Endothelial cell of umbilical vein (primary cell): ENCODE measurements around the gene SLC7A8. TPM values are rescaled to one million over a fixed set of nuclear protein-coding genes. Genes with fewer than 3 reads are reported as not detected.

Source experiments
- BruUV-seq: library from RNA; stranded (reverse); fragments of 400-500 nt; replicated peaks from 2 replicates; lab custom pipeline; 2021; lab: Mats Ljungman, UMichigan
- CTCF ChIA-PET: fragments of 300-600, 350-600 bp; sonication (Branson Sonifier 250); formaldehyde crosslinking; loops from one replicate; lab custom pipeline; 2021; ENCODE audit warnings: antibody characterized with exemption, inconsistent platforms; lab: Charles Lee
- POLR2A ChIA-PET: fragments of 300-600, 350-600 bp; sonication (Branson Sonifier 250); formaldehyde crosslinking; loops from one replicate; lab custom pipeline; 2021; ENCODE audit warnings: antibody characterized with exemption, inconsistent platforms; lab: Charles Lee
- DNase-seq: peaks from one replicate; pipeline ENCODE4 v3.0.0-alpha.2; 2011; ENCODE audit warnings: low read depth, low spot score
- FAIRE-seq: peaks from 2 replicates; lab custom pipeline; 2011; peaks lifted over from hg19 to GRCh38; lab: Jason Lieb, UNC
- H2AFZ ChIP-seq: 2 replicates; pipeline ENCODE4 v1.6.0; 2012; ENCODE audit warnings: low read depth, low read length, control low read depth, inconsistent platforms
- H3K27ac ChIP-seq: 2 replicates; pipeline ENCODE4 v1.5.1; 2011; ENCODE audit warnings: low read depth, mild to moderate bottlenecking, control low read depth, low read length, moderate library complexity; ENCODE audit not compliant: insufficient read depth
- H3K27me3 ChIP-seq, 2 experiments: 2 replicates each; pipeline versions ENCODE4 v1.6.0 to v1.6.1; 2011; ENCODE audit warnings: low read length in 2 of 2, mixed read lengths in 1 of 2; ENCODE audit not compliant: control insufficient read depth in 2 of 2, insufficient read depth in 2 of 2
- H3K36me3 ChIP-seq, 2 experiments: 2 replicates in 1 of 2; 3 replicates in 1 of 2; pipeline ENCODE4 v1.5.1; 2011; ENCODE audit warnings: low read length in 2 of 2, mild to moderate bottlenecking in 1 of 2, moderate library complexity in 1 of 2; ENCODE audit not compliant: control insufficient read depth in 2 of 2, insufficient read depth in 2 of 2; ENCODE audit errors: extremely low read depth in 1 of 2
- H3K4me1 ChIP-seq: 3 replicates; pipeline ENCODE4 v1.5.1; 2011; ENCODE audit warnings: mild to moderate bottlenecking, low read length; ENCODE audit not compliant: control insufficient read depth, insufficient read depth; ENCODE audit errors: extremely low read depth
- H3K4me2 ChIP-seq: 2 replicates; pipeline ENCODE4 v1.6.1; 2011; ENCODE audit warnings: low read length, control low read depth, mixed read lengths; ENCODE audit not compliant: insufficient read depth
- H3K4me3 ChIP-seq, 3 experiments: fragments of 200-600 bp in 1 of 3; sonication (generic), shearing (Covaris generic) in 1 of 3; replicated peaks in 1 of 3; 2 replicates each; pipeline ENCODE4 v1.5.1; 2011 to 2016; ENCODE audit warnings: control low read depth in 3 of 3, low read length in 3 of 3, mild to moderate bottlenecking in 2 of 3, inconsistent platforms in 1 of 3, low read depth in 1 of 3, moderate library complexity in 1 of 3; ENCODE audit not compliant: insufficient read depth in 1 of 3
- H3K79me2 ChIP-seq: 2 replicates; pipeline ENCODE4 v1.6.0; 2012; ENCODE audit warnings: low read length, inconsistent platforms; ENCODE audit not compliant: control insufficient read depth, insufficient read depth
- H3K9ac ChIP-seq: replicated peaks from 2 replicates; pipeline ENCODE3; 2011; ENCODE audit warnings: low read length, control low read depth; ENCODE audit not compliant: insufficient read depth; ENCODE audit errors: extremely low read depth
- H3K9me1 ChIP-seq: replicated peaks from 3 replicates; pipeline ENCODE4 v1.6.0; 2011; ENCODE audit warnings: mild to moderate bottlenecking, low read length; ENCODE audit not compliant: control insufficient read depth, insufficient read depth; ENCODE audit errors: extremely low read depth
- H3K9me3 ChIP-seq: replicated peaks from 2 replicates; pipeline ENCODE4 v1.5.1; 2012; ENCODE audit warnings: low read length, inconsistent platforms; ENCODE audit not compliant: control insufficient read depth, insufficient read depth
- H4K20me1 ChIP-seq: replicated peaks from 2 replicates; pipeline ENCODE3; 2011; ENCODE audit warnings: mild to moderate bottlenecking, low read length; ENCODE audit not compliant: control insufficient read depth, insufficient read depth; ENCODE audit errors: extremely low read depth
- CTCF ChIP-seq, 2 donors: IDR thresholded peaks; 1 replicate in 1 of 2; 2 replicates in 1 of 2; pipeline ENCODE4 v1.5.1; 2011; ENCODE audit warnings: low read length in 2 of 2, mild to moderate bottlenecking in 2 of 2, moderate library complexity in 2 of 2, control low read depth in 1 of 2, inconsistent platforms in 1 of 2, low read depth in 1 of 2; ENCODE audit not compliant: insufficient read depth in 1 of 2; ENCODE audit errors: extremely low read depth in 1 of 2
- EZH2 ChIP-seq: IDR thresholded peaks from 2 replicates; pipeline ENCODE4 v1.6.1; 2012; ENCODE audit warnings: borderline replicate concordance, low read depth, mild to moderate bottlenecking, moderate library complexity, low read length, inconsistent platforms; ENCODE audit not compliant: severe bottlenecking
- FOS ChIP-seq: IDR thresholded peaks from 2 replicates; pipeline ENCODE4 v1.6.1; 2011; ENCODE audit warnings: mild to moderate bottlenecking, low read length, moderate library complexity, borderline replicate concordance; ENCODE audit not compliant: insufficient read depth
- GATA2 ChIP-seq: IDR thresholded peaks from 2 replicates; pipeline ENCODE4 v1.7.0; 2011; ENCODE audit warnings: low read depth, mild to moderate bottlenecking, moderate library complexity, mixed read lengths, low read length; ENCODE audit not compliant: insufficient read length, insufficient read depth
- JUN ChIP-seq: IDR thresholded peaks from 2 replicates; pipeline ENCODE4 v1.6.1; 2011; ENCODE audit warnings: borderline replicate concordance, low read depth; ENCODE audit not compliant: insufficient read length, insufficient read depth
- MYC ChIP-seq: IDR thresholded peaks from one replicate; pipeline ENCODE4 v1.6.1; 2011; ENCODE audit warnings: mild to moderate bottlenecking, low read depth, low read length
- POLR2A ChIP-seq: IDR thresholded peaks from 2 replicates; pipeline ENCODE4 v1.6.1; 2012; ENCODE audit warnings: low read depth, mild to moderate bottlenecking, control low read depth, low read length
- POLR2AphosphoS5 ChIP-seq: IDR thresholded peaks from 2 replicates; pipeline ENCODE4 v1.6.1; 2012; ENCODE audit warnings: low read depth, mild to moderate bottlenecking, control low read depth, low read length, moderate library complexity; ENCODE audit not compliant: insufficient read depth
- dilution Hi-C: fragments of 300-500 bp; cut with MboI; formaldehyde crosslinking; loops from one replicate; pipeline ENCODE4 v1.15.0; 2019; ENCODE audit warnings: low sequenced_read_pairs; ENCODE audit not compliant: extremely low pct_ligation_motif_present
- intact Hi-C: fragments of 100-400 bp; cut with micrococcal nuclease; formaldehyde crosslinking; loops from one replicate; pipeline ENCODE4 v1.10.0; 2022
- polyA plus RNA-seq, 4 experiments: library from polyadenylated mRNA; depleted of rRNA in 3 of 4; stranded (reverse) in 3 of 4; unstranded in 1 of 4; fragments of >200 nt; gene quantifications; 2 replicates each; pipeline versions ENCODE4 v1.2.1 to v1.2.3, GENCODE V29; 2011 to 2012; ENCODE audit warnings: missing spikeins in 1 of 4
- total RNA-seq: library from RNA; stranded (reverse); gene quantifications from 2 replicates; pipeline ENCODE4 v1.2.3, GENCODE V29; 2021
- TF ChIP-seq, protein P1 (sequence below): IDR thresholded peaks from 2 replicates; pipeline ENCODE4 v1.6.1; 2011; ENCODE audit not compliant: insufficient read depth, insufficient read length

SLC7A8 gene
- total and polyA plus RNA-seq, 2 donors (not counting 3 experiments of a cell fraction or from before 2014, with no cell fraction given), result 0.76 to 1.1 TPM

DNA sequence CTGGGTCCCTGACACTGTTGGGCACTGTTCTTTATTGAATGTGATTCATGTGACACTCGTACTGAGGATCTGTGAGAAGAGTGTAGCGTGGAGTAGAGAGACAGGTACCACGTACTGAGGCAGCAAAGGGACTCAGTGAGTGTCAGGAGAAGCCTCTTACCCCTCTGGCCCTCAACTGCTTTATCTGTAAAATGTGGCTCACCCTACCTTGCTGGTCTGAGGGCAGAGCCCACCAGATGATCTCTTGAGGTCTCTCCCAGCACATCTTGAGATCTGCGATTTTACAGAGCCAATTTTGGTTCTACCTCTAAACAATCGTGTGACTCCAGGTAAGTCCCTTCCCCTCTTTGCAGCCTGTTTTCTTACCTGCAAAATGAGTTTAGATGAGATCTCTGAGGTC lies 67.5 kb downstream of the SLC7A8 start:
- no peak overlapping the region for H3K4me3 ChIP-seq
- H3K27me3 ChIP-seq, result peaks cover 4% of the 10 kb centered on the region in 2 experiments
- no peaks in the 10 kb centered on the region for H3K36me3 ChIP-seq
- ChIA-PET POLR2A (interaction anchor here (1.0 kb wide), 1 partner anchor 20 kb away, joined by 5 read pairs; the partner anchor contains the start of genes ACIN1 and C14orf119), CTCF (interaction anchor here (0.7 to 1.2 kb wide), 3 partner anchors 47 to 129 kb away, joined by 3 to 6 read pairs (median 4); no protein-coding TSS in a partner anchor)
- no peak overlapping the region for H2AFZ ChIP-seq
- no peaks in the 10 kb centered on the region for H3K79me2 ChIP-seq
- BruUV-seq, result no TSS peak
- H3K9me3 ChIP-seq, result no peaks in the 10 kb centered on the region
- DNase-seq, result no peak
- peaks cover 14% of the 10 kb centered on the region for H3K4me1 ChIP-seq
- H3K9ac ChIP-seq, result no peak overlapping the region
- H3K9me1 ChIP-seq, result no peaks in the 10 kb centered on the region
- TF ChIP-seq JUN (no peak), EZH2 (no peak), MYC (no peak), CTCF (IDR thresholded peaks at IDR 0.05; ENCODE audit: extremely low read depth in 1 of 2, insufficient read depth in 1 of 2, low read depth in 1 of 2, low read length in 2 of 2) (no peak), POLR2A (no peak), GATA2 (no peak), FOS (no peak), POLR2AphosphoS5 (no peak)
- TF ChIP-seq, protein P1, sequence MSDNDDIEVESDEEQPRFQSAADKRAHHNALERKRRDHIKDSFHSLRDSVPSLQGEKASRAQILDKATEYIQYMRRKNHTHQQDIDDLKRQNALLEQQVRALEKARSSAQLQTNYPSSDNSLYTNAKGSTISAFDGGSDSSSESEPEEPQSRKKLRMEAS, result no peak
- H3K27ac ChIP-seq, result peak overlapping the region; percentile 75
- H3K4me2 ChIP-seq, result no peak overlapping the region
- intact Hi-C loops (no loop called here), dilution Hi-C loops (no loop called here)
- H4K20me1 ChIP-seq, result no peaks in the 10 kb centered on the region
- FAIRE-seq, result no peak
